ENCODE data around the gene TP53AIP1. TPM values are rescaled to one million over a fixed set of nuclear protein-coding genes. Genes with fewer than 3 reads are reported as not detected.

Gene TP53AIP1
- polyA plus RNA-seq, 1 donor: 0.31 TPM

GRCh38 chr11:128963744-128964325 lies 21.2 kb upstream of the TP53AIP1 start:
- no peaks in the 10 kb centered on the region for H3K9me3 ChIP-seq (ENCODE audit: control insufficient read depth, low read depth, low read length)
- no peaks in the 10 kb centered on the region for H3K4me1 ChIP-seq (ENCODE audit: control insufficient read depth, insufficient read depth, low read length)
- no peak overlapping the region for H3K27ac ChIP-seq (ENCODE audit: low read length)
- WGBS (ENCODE audit: insufficient coverage, low lambda C conversion rate): 100% methylated on average over 1 of the region's 3 CpGs
- H3K36me3 ChIP-seq (ENCODE audit: control insufficient read depth, insufficient read depth, low read length): peaks cover 7% of the 10 kb centered on the region
- no peak for DNase-seq
- H3K4me3 ChIP-seq (ENCODE audit: low read length): no peak overlapping the region
- H3K27me3 ChIP-seq (ENCODE audit: control insufficient read depth, insufficient read depth, low read length): no peaks in the 10 kb centered on the region

DNA sequence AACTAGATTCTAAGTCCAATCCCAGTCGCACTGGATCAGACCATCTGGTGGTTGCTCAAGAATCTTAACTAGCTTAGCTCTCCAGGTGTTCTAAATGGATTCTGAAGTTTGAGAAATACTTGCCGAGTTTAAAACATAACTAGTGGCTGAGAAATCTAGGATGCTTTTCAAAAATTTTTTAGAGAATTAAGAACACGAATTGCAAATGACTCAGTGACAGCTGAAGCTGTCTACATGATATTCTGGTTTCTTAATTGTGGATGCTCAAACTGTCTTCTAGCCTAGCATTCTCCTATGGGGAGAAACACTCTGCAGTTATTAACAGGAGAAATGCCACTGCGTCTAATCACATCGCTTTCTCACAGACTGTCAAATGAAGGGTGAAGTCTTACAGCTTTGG lies 20.2 kb upstream of the TP53AIP1 start:
- Histone ChIP-seq H3K4me3 (ENCODE audit: low read length) (no peak overlapping the region), H3K27me3 (ENCODE audit: control insufficient read depth, insufficient read depth, low read length) (no peaks in the 10 kb centered on the region), H3K9me3 (ENCODE audit: control insufficient read depth, low read depth, low read length) (no peaks in the 10 kb centered on the region), H3K27ac (ENCODE audit: low read length) (no peak overlapping the region), H3K4me1 (ENCODE audit: control insufficient read depth, insufficient read depth, low read length) (no peaks in the 10 kb centered on the region), H3K36me3 (ENCODE audit: control insufficient read depth, insufficient read depth, low read length) (peaks cover 2% of the 10 kb centered on the region)
- 100% methylated on average over 2 of the region's 5 CpGs for WGBS (ENCODE audit: insufficient coverage, low lambda C conversion rate)
- DNase-seq: no peak

- Histone ChIP-seq H3K27me3 (ENCODE audit: control insufficient read depth, insufficient read depth, low read length) (no peaks in the 10 kb centered on the region), H3K4me3 (ENCODE audit: low read length) (no peak overlapping the region), H3K4me1 (ENCODE audit: control insufficient read depth, insufficient read depth, low read length) (no peaks in the 10 kb centered on the region), H3K27ac (ENCODE audit: low read length) (no peak overlapping the region), H3K36me3 (ENCODE audit: control insufficient read depth, insufficient read depth, low read length) (peaks cover 2% of the 10 kb centered on the region), H3K9me3 (ENCODE audit: control insufficient read depth, low read depth, low read length) (no peaks in the 10 kb centered on the region)
- no CpG with 5 or more reads among the region's 2 CpGs for whole genome bisulfite sequencing (ENCODE audit: insufficient coverage, low lambda C conversion rate)
- no peak for DNase-seq
Measured at GRCh38 chr11:128961645-128962044, 19.0 kb upstream of the TP53AIP1 start.

GRCh38 chr11:128957202-128957482 lies 14.5 kb upstream of the TP53AIP1 start:
- Histone ChIP-seq H3K4me3 (ENCODE audit: low read length) (no peak overlapping the region), H3K27me3 (ENCODE audit: control insufficient read depth, insufficient read depth, low read length) (no peaks in the 10 kb centered on the region), H3K36me3 (ENCODE audit: control insufficient read depth, insufficient read depth, low read length) (peaks cover 2% of the 10 kb centered on the region), H3K9me3 (ENCODE audit: control insufficient read depth, low read depth, low read length) (no peaks in the 10 kb centered on the region), H3K4me1 (ENCODE audit: control insufficient read depth, insufficient read depth, low read length) (no peaks in the 10 kb centered on the region), H3K27ac (ENCODE audit: low read length) (no peak overlapping the region)
- DNase-seq: no peak
- 100% methylated on average over 1 of the region's 8 CpGs for WGBS (ENCODE audit: insufficient coverage, low lambda C conversion rate)

- Histone ChIP-seq H3K4me3 (ENCODE audit: low read length) (no peak overlapping the region), H3K27me3 (ENCODE audit: control insufficient read depth, insufficient read depth, low read length) (no peaks in the 10 kb centered on the region), H3K36me3 (ENCODE audit: control insufficient read depth, insufficient read depth, low read length) (peaks cover 2% of the 10 kb centered on the region), H3K4me1 (ENCODE audit: control insufficient read depth, insufficient read depth, low read length) (no peaks in the 10 kb centered on the region), H3K27ac (ENCODE audit: low read length) (no peak overlapping the region), H3K9me3 (ENCODE audit: control insufficient read depth, low read depth, low read length) (no peaks in the 10 kb centered on the region)
- DNase-seq: peak; percentile 48 to 67
- no CpG with 5 or more reads among the region's 8 CpGs for WGBS (ENCODE audit: insufficient coverage, low lambda C conversion rate)
Measured at GRCh38 chr11:128956401-128957201, 13.9 kb upstream of the TP53AIP1 start.

- WGBS (ENCODE audit: insufficient coverage, low lambda C conversion rate): no CpG with 5 or more reads among the region's 3 CpGs
- H3K4me1 ChIP-seq (ENCODE audit: control insufficient read depth, insufficient read depth, low read length): no peaks in the 10 kb centered on the region
- DNase-seq: no peak
- H3K27ac ChIP-seq (ENCODE audit: low read length): no peak overlapping the region
- peaks cover 2% of the 10 kb centered on the region for H3K36me3 ChIP-seq (ENCODE audit: control insufficient read depth, insufficient read depth, low read length)
- H3K27me3 ChIP-seq (ENCODE audit: control insufficient read depth, insufficient read depth, low read length): no peaks in the 10 kb centered on the region
- no peak overlapping the region for H3K4me3 ChIP-seq (ENCODE audit: low read length)
- no peaks in the 10 kb centered on the region for H3K9me3 ChIP-seq (ENCODE audit: control insufficient read depth, low read depth, low read length)
Measured at GRCh38 chr11:128955636-128956035, 13.0 kb upstream of the TP53AIP1 start.

- Histone ChIP-seq H3K4me3 (ENCODE audit: low read length) (no peak overlapping the region), H3K9me3 (ENCODE audit: control insufficient read depth, low read depth, low read length) (no peaks in the 10 kb centered on the region), H3K36me3 (ENCODE audit: control insufficient read depth, insufficient read depth, low read length) (no peaks in the 10 kb centered on the region), H3K4me1 (ENCODE audit: control insufficient read depth, insufficient read depth, low read length) (no peaks in the 10 kb centered on the region), H3K27me3 (ENCODE audit: control insufficient read depth, insufficient read depth, low read length) (no peaks in the 10 kb centered on the region), H3K27ac (ENCODE audit: low read length) (no peak overlapping the region)
- no CpG with 5 or more reads among the region's 16 CpGs for WGBS (ENCODE audit: insufficient coverage, low lambda C conversion rate)
- DNase-seq: no peak
Measured at GRCh38 chr11:128953151-128953550, 10.5 kb upstream of the TP53AIP1 start.

DNA sequence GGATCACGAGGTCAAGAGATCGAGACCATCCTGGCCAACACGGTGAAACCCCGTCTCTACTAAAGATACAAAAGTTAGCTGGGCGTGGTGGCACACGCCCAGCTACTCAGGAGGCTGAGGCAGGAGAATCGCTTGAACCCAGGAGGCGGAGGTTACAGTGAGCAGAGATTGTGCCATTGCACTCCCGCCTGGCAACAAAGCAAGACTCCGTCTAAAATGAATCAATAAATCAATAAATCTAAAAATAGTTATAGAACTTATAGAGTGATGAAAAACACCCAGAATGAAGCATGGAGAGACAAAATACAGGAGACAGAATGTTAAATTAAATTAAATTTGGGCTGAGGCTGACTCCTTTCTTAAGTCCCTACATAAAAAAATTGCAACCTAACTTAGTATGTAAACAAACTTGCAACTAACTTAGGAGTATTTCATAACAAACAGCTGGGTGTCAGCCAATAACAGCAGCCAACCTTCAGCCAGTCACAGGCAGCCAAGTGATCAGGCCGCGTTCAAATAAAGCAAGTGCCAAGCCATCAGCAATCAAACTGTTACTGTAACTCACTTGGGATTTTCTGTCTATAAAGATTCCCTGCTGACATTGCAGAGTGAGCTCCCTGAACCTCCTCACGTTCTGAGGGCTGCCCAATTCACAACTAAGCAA lies 7.3 kb upstream of the TP53AIP1 start:
- no peak overlapping the region for H3K4me3 ChIP-seq (ENCODE audit: low read length)
- H3K27me3 ChIP-seq (ENCODE audit: control insufficient read depth, insufficient read depth, low read length): no peaks in the 10 kb centered on the region
- no peaks in the 10 kb centered on the region for H3K4me1 ChIP-seq (ENCODE audit: control insufficient read depth, insufficient read depth, low read length)
- H3K27ac ChIP-seq (ENCODE audit: low read length): no peak overlapping the region
- no peaks in the 10 kb centered on the region for H3K36me3 ChIP-seq (ENCODE audit: control insufficient read depth, insufficient read depth, low read length)
- H3K9me3 ChIP-seq (ENCODE audit: control insufficient read depth, low read depth, low read length): no peaks in the 10 kb centered on the region
- no peak for DNase-seq
- WGBS (ENCODE audit: insufficient coverage, low lambda C conversion rate): no CpG with 5 or more reads among the region's 13 CpGs

GRCh38 chr11:128948583-128948982 lies 5.9 kb upstream of the TP53AIP1 start:
- H3K27ac ChIP-seq (ENCODE audit: low read length): no peak overlapping the region
- H3K27me3 ChIP-seq (ENCODE audit: control insufficient read depth, insufficient read depth, low read length): no peaks in the 10 kb centered on the region
- H3K4me3 ChIP-seq (ENCODE audit: low read length): no peak overlapping the region
- no peaks in the 10 kb centered on the region for H3K4me1 ChIP-seq (ENCODE audit: control insufficient read depth, insufficient read depth, low read length)
- no peak for DNase-seq
- H3K9me3 ChIP-seq (ENCODE audit: control insufficient read depth, low read depth, low read length): no peaks in the 10 kb centered on the region
- WGBS (ENCODE audit: insufficient coverage, low lambda C conversion rate): no CpG with 5 or more reads among the region's 3 CpGs
- H3K36me3 ChIP-seq (ENCODE audit: control insufficient read depth, insufficient read depth, low read length): no peaks in the 10 kb centered on the region

GRCh38 chr11:128947773-128948172 lies 5.1 kb upstream of the TP53AIP1 start:
- no peaks in the 10 kb centered on the region for H3K9me3 ChIP-seq (ENCODE audit: control insufficient read depth, low read depth, low read length)
- DNase-seq: no peak
- no peak overlapping the region for H3K4me3 ChIP-seq (ENCODE audit: low read length)
- no peaks in the 10 kb centered on the region for H3K27me3 ChIP-seq (ENCODE audit: control insufficient read depth, insufficient read depth, low read length)
- H3K4me1 ChIP-seq (ENCODE audit: control insufficient read depth, insufficient read depth, low read length): no peaks in the 10 kb centered on the region
- H3K27ac ChIP-seq (ENCODE audit: low read length): no peak overlapping the region
- WGBS (ENCODE audit: insufficient coverage, low lambda C conversion rate): no CpG with 5 or more reads among the region's 2 CpGs
- no peaks in the 10 kb centered on the region for H3K36me3 ChIP-seq (ENCODE audit: control insufficient read depth, insufficient read depth, low read length)

All from large intestine (tissue), 3 donors.